GM12878 (cell line): Measurements from ENCODE around the gene ARVCF. TPM values are rescaled to one million over a fixed set of nuclear protein-coding genes. Genes with fewer than 3 reads are reported as not detected.

Source experiments
- ATAC-seq: fragments of 200-7000 bp; cut with Tn5 transposase; 3 replicates; pipeline ENCODE4 v1.9.1; 2020; ENCODE audit warnings: mild to moderate bottlenecking, moderate library complexity
- BruUV-seq: library from RNA; stranded (reverse); fragments of 400-500 nt; replicated peaks from 2 replicates; lab custom pipeline; 2021; lab: Mats Ljungman, UMichigan
- CTCF ChIA-PET: fragments of 300-600 bp; sonication (Branson Sonifier 250); formaldehyde crosslinking; extraction: SDS; loops from one replicate; lab custom pipeline; 2021; ENCODE audit warnings: inconsistent platforms; lab: Yijun Ruan, JAX
- POLR2A ChIA-PET: fragments of 350-600 bp; formaldehyde crosslinking; extraction: SDS; loops from one replicate; lab custom pipeline; 2021; ENCODE audit warnings: inconsistent platforms; lab: Charles Lee
- RAD21 ChIA-PET: fragments of 300-600 bp; sonication (Branson Sonifier 250); formaldehyde crosslinking; loops from one replicate; lab custom pipeline; 2023; ENCODE audit warnings: antibody characterized with exemption; ENCODE audit not compliant: unreplicated experiment; lab: Charles Lee
- SMC1A ChIA-PET: fragments of 300-600 bp; sonication (Branson Sonifier 250); formaldehyde crosslinking; loops from one replicate; lab custom pipeline; 2023; ENCODE audit not compliant: unreplicated experiment, uncharacterized antibody; lab: Charles Lee
- DNase-seq: peaks from one replicate; pipeline ENCODE4 v3.0.0-alpha.2; 2011; ENCODE audit warnings: low read depth, low spot score
- FAIRE-seq: peaks from 3 replicates; lab custom pipeline; 2011; peaks lifted over from hg19 to GRCh38; lab: Jason Lieb, UNC
- H2AFZ ChIP-seq: 2 replicates; pipeline ENCODE4 v1.6.0; 2011; ENCODE audit warnings: low read depth, low read length, control low read depth; ENCODE audit not compliant: control insufficient read depth
- H3K27ac ChIP-seq: 2 replicates; pipeline ENCODE4 v1.5.1; 2011; ENCODE audit warnings: control low read depth; ENCODE audit not compliant: control insufficient read depth, insufficient read depth
- H3K27me3 ChIP-seq, 2 experiments: replicated peaks in 1 of 2; 2 replicates each; pipeline versions ENCODE4 v1.6.0 to v1.6.1; 2011; ENCODE audit warnings: low read length in 1 of 2; ENCODE audit not compliant: control insufficient read depth in 2 of 2, insufficient read depth in 2 of 2
- H3K36me3 ChIP-seq, 2 experiments: 2 replicates each; pipeline ENCODE4 v1.5.1; 2011; ENCODE audit warnings: low read length in 1 of 2; ENCODE audit not compliant: control insufficient read depth in 2 of 2, insufficient read depth in 2 of 2
- H3K4me1 ChIP-seq: 2 replicates; pipeline ENCODE4 v1.6.1; 2011; ENCODE audit warnings: mild to moderate bottlenecking, low read length, moderate library complexity, mixed read lengths; ENCODE audit not compliant: control insufficient read depth, insufficient read depth
- H3K4me2 ChIP-seq: 2 replicates; pipeline ENCODE4 v1.6.0; 2011; ENCODE audit warnings: control low read depth; ENCODE audit not compliant: control insufficient read depth, insufficient read depth
- H3K4me3 ChIP-seq: fragments of 200-600 bp; sonication (generic); 2 replicates; pipeline ENCODE4 v1.5.1; 2016
- H3K79me2 ChIP-seq: 2 replicates; pipeline ENCODE4 v1.6.0; 2011; ENCODE audit warnings: low read length; ENCODE audit not compliant: control insufficient read depth, insufficient read depth
- H3K9ac ChIP-seq: 2 replicates; pipeline ENCODE4 v1.8.0; 2011; ENCODE audit warnings: low read length, control low read depth, mixed read lengths; ENCODE audit not compliant: control insufficient read depth, insufficient read depth
- H3K9me3 ChIP-seq: replicated peaks from 3 replicates; pipeline ENCODE4 v1.5.1; 2011; ENCODE audit warnings: mild to moderate bottlenecking, low read length; ENCODE audit not compliant: control insufficient read depth, insufficient read depth
- H4K20me1 ChIP-seq: 2 replicates; pipeline ENCODE4 v1.6.0; 2011; ENCODE audit not compliant: control insufficient read depth, insufficient read depth
- BCLAF1 ChIP-seq: fragments of 450-650 bp; IDR thresholded peaks from 2 replicates; pipeline ENCODE4 v1.6.1; 2017; ENCODE audit warnings: antibody characterized with exemption, mild to moderate bottlenecking, moderate library complexity
- ELK1 ChIP-seq: IDR thresholded peaks from 2 replicates; pipeline ENCODE4 v1.6.1; 2012; ENCODE audit warnings: low read depth, low read length, improper control_type of control experiment
- NBN ChIP-seq: fragments of 450-650 bp; IDR thresholded peaks from 2 replicates; pipeline ENCODE4 v1.6.1; 2016
- NRF1 ChIP-seq: conservative IDR thresholded peaks from 2 replicates; pipeline ENCODE4 v1.6.1; 2011; ENCODE audit warnings: mild to moderate bottlenecking, low read depth, low read length, improper control_type of control experiment
- POLR2A ChIP-seq: IDR thresholded peaks from 2 replicates; pipeline ENCODE4 v1.6.1; 2011; ENCODE audit warnings: low read depth, mild to moderate bottlenecking, low read length
- RFX5 ChIP-seq: IDR thresholded peaks from 2 replicates; pipeline ENCODE4 v1.6.1; 2011; ENCODE audit warnings: low read depth, low read length, improper control_type of control experiment
- SIN3A ChIP-seq: IDR thresholded peaks from 2 replicates; pipeline ENCODE4 v1.6.1; 2012; ENCODE audit warnings: low read depth, low read length, improper control_type of control experiment
- ZNF592 ChIP-seq: fragments of 450-650 bp; IDR thresholded peaks from 2 replicates; pipeline ENCODE4 v1.6.1; 2017; ENCODE audit warnings: mild to moderate bottlenecking, moderate library complexity
- WGBS: methylation state at CpG from one replicate; pipeline ENCODE4 v1.1.6; 2016; ENCODE audit warnings: low lambda C conversion rate; ENCODE audit not compliant: insufficient replicate concordance, insufficient coverage; ENCODE audit errors: missing lambda C conversion rate; 5-methylcytosine and 5-hydroxymethylcytosine counted together
- in situ Hi-C: fragments of 300-500 bp; cut with MboI; formaldehyde crosslinking; loops from 9 replicates; pipeline ENCODE4 v1.14.3; 2018; ENCODE audit warnings: mixed read lengths
- intact Hi-C: fragments of 100-400 bp; cut with micrococcal nuclease; formaldehyde crosslinking; loops from one replicate; pipeline ENCODE4 v1.14.2; 2022; ENCODE audit not compliant: unreplicated experiment
- polyA plus RNA-seq, 11 experiments: library from polyadenylated mRNA; depleted of rRNA in 4 of 11; unstranded in 6 of 11; stranded (reverse) in 5 of 11; fragments of >200 nt; fragmentation: Nextera tagmentation in 4 of 11; fragmentation: Illumina TruSeq in 1 of 11; extraction: Ambion mirVana in 4 of 11; extraction: Trizol in 1 of 11; gene quantifications; 1 replicate in 1 of 11; 2 replicates in 10 of 11; pipeline versions ENCODE4 v1.2.1 to v1.2.3, GENCODE V29; 2011 to 2016; ENCODE audit warnings: inconsistent platforms in 2 of 11, missing spikeins in 2 of 11, low read depth in 1 of 11
- total RNA-seq, 4 experiments: library from RNA; depleted of rRNA in 3 of 4; stranded (reverse); fragments of >200 nt in 3 of 4; fragmentation: Illumina TruSeq in 1 of 4; extraction: Trizol in 1 of 4; gene quantifications; 2 replicates each; pipeline versions ENCODE4 v1.2.1 to v1.2.3, GENCODE V29; 2013 to 2021

The ARVCF gene
- total and polyA plus RNA-seq, 10 of the 15 experiments (the other 5 are each of a cell fraction or from before 2014, with no cell fraction given): 0.13 to 1.9 (median 1.0) TPM; not detected in 2

- TF ChIP-seq ELK1 (no peak), NBN (no peak), ZNF592 (no peak), SIN3A (no peak)
These were observed 471 bp downstream of the ARVCF start (continued) for GRCh38 chr22:20015971-20016733.

GRCh38 chr22:20015187-20015625 lies 1.4 kb downstream of the ARVCF start:
- ATAC-seq (no peak), FAIRE-seq (no peak), DNase-seq (no peak)
- Histone ChIP-seq H3K27me3 (peaks cover 8 to 12% of the 10 kb centered on the region in 2 experiments; a peak in 3 of 4 replicates), H2AFZ (no peak overlapping the region), H3K9ac (no peak overlapping the region), H3K4me1 (no peaks in the 10 kb centered on the region; the same call in 1 of the 2 replicates), H3K36me3 (no peaks in the 10 kb centered on the region), H3K4me3 (no peak overlapping the region), H3K4me2 (no peak overlapping the region), H3K27ac (no peak overlapping the region), H3K79me2 (no peaks in the 10 kb centered on the region), H3K9me3 (no peaks in the 10 kb centered on the region), H4K20me1 (no peaks in the 10 kb centered on the region)
- no TSS peak for BruUV-seq
- in situ Hi-C loops: no loop called here
- ChIA-PET POLR2A (interaction anchor here (1.3 kb wide), 1 partner anchor 103 kb away, joined by 4 read pairs; the partner anchor contains the start of gene TRMT2A), RAD21 (no interaction called here), CTCF (interaction anchor here (1.4 kb wide), 1 partner anchor 45 kb away, joined by 3 read pairs; no protein-coding TSS in a partner anchor), SMC1A (interaction anchor here (0.6 kb wide), 1 partner anchor 45 kb away, joined by 3 read pairs; no protein-coding TSS in a partner anchor)
- intact Hi-C loops: no loop called here
- TF ChIP-seq RFX5 (no peak), BCLAF1 (no peak), POLR2A (no peak), NRF1 (no peak)
- 79% methylated on average over 10 of the region's 10 CpGs for WGBS
